ENCODE data around the gene CETN2.

GRCh38 chrX:152843852-152844251 is 13.3 kb upstream of the CETN2 start:
- no peak for TF ChIP-seq CTCF (IDR thresholded peaks at IDR 0.05)
- TF ChIP-seq POLR2AphosphoS5 (IDR thresholded peaks at IDR 0.05), result no peak
- no peak for TF ChIP-seq POLR2A (IDR thresholded peaks at IDR 0.05)
